Measurements from ENCODE around the gene MBOAT1.
"Not testable (repeated sequence)": the region's sequence is repeated elsewhere in the genome, so short reads cannot be mapped to it uniquely, and the experiment has no call there.

MBOAT1 gene

DNA sequence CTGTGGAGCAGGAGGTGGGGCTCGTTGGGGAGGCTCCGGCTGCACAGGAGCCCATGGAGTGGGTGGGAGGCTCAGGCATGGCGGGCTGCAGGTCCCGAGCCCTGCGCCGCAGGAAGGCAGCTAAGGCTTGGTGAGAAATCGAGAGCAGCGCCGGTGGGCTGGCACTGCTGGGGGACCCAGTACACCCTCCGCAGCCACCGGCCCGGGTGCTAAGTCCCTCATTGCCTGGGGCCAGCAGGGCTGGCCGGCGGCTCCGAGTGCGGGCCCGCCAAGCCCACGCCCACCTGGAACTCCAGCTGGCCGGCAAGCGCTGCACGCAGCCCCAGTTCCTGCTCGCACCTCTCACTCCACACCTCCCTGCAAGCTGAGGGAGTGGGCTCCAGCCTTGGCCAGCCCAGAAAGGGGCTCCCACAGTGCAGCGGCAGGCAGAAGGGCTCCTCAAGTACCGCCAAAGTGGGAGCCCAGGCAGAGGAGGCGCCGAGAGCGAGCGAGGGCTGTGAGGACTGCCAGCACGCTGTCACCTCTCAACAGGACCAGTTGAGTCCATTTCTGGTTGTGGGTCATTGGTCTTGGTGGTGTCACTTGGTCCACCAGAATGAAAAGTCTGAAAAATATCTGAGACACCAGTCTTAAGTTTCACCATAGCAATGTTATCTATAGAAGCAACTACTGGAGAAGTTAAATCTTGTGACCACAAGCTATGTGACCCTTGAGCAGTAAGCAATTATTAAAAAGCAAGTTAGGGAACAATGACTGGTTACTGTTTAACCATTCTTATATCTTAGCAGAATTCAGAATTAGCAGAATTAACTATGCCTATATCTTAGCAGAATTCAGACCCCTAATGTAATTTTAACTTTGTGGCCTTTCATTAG, 32.8 kb upstream of the MBOAT1 start:
- H3K36me3 ChIP-seq (ENCODE audit: insufficient read depth, low read length); H2AFZ ChIP-seq (ENCODE audit: low read length, unreplicated experiment); H3K27me3 ChIP-seq (ENCODE audit: insufficient read depth, low read length); H3K79me2 ChIP-seq (ENCODE audit: control insufficient read depth, insufficient read depth, low read length, unreplicated experiment); H3K4me3 ChIP-seq (ENCODE audit: low read depth, low read length); H3K27ac ChIP-seq (ENCODE audit: low read depth, low read length): not testable (repeated sequence)
- peaks cover 11% of the 10 kb centered on the region for H3K4me1 ChIP-seq (ENCODE audit: control insufficient read depth, insufficient read depth, low read length, unreplicated experiment)

DNA sequence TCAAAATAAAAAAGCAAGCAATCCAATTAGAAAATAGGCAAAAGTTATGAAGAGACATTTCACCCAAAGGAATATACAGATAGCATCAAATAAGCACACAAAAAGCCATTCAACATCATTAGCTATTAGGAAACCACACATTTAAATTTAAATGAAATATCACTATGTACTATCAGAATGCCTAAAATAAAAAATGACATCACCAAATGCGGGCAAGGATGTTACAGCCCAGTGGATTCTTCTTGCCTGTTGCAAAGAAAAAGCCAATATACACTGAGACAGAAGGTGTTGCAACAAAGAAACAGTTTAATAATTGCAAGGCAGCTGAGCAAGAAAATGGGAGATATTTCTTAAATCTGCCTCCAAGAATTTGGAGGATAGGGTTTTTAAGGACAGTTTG, 31.0 kb upstream of the MBOAT1 start:
- Histone ChIP-seq H3K27ac (ENCODE audit: low read depth, low read length) (no peak overlapping the region), H3K27me3 (ENCODE audit: insufficient read depth, low read length) (no peaks in the 10 kb centered on the region), H2AFZ (ENCODE audit: low read length, unreplicated experiment) (no peak overlapping the region), H3K79me2 (ENCODE audit: control insufficient read depth, insufficient read depth, low read length, unreplicated experiment) (no peaks in the 10 kb centered on the region), H3K4me3 (ENCODE audit: low read depth, low read length) (no peak overlapping the region), H3K4me1 (ENCODE audit: control insufficient read depth, insufficient read depth, low read length, unreplicated experiment) (peaks cover 11% of the 10 kb centered on the region), H3K36me3 (ENCODE audit: insufficient read depth, low read length) (no peaks in the 10 kb centered on the region)

DNA sequence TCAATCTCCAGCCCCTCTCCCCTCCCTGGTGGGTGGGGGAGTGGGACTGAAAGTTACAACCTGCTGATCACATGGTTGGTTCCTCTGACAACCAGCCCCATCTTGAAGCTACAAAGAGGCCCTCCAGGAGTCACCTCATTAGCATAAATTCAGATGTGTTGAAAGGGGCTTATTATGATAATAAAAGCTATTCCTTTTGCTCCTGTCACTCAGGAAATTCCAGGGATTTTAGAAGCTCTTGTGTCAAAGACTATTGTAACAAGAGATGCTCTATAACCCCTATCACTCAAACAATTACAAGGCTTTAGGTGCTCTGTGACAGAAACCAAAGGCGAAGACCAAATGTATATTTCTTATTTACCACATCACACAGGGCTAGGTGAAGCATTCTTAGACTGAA, 30.1 kb upstream of the MBOAT1 start:
- H3K27ac ChIP-seq (ENCODE audit: low read depth, low read length): no peak overlapping the region
- no peaks in the 10 kb centered on the region for H3K27me3 ChIP-seq (ENCODE audit: insufficient read depth, low read length)
- H3K79me2 ChIP-seq (ENCODE audit: control insufficient read depth, insufficient read depth, low read length, unreplicated experiment): no peaks in the 10 kb centered on the region
- H3K4me3 ChIP-seq (ENCODE audit: low read depth, low read length): no peak overlapping the region
- peaks cover 11% of the 10 kb centered on the region for H3K4me1 ChIP-seq (ENCODE audit: control insufficient read depth, insufficient read depth, low read length, unreplicated experiment)
- H3K36me3 ChIP-seq (ENCODE audit: insufficient read depth, low read length): no peaks in the 10 kb centered on the region
- H2AFZ ChIP-seq (ENCODE audit: low read length, unreplicated experiment): no peak overlapping the region

DNA sequence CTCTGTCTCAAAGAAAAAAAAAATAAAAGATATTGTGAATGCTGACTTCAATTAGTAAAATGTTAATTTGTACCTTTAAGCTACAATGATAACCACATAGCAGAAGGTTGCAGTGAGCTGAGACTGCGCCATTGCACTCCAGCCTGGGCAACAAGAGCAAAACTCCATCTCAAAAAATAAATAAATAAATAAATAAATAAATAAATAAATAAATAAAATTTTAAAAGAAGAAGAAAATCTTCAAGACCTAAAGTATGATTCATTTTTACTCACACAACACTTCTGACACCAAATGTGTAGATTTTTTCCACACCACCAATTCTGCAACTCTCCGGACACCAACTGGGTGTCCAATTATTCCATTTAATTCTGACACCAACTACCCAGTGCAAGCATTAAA, 28.8 kb upstream of the MBOAT1 start:
- peaks cover 4% of the 10 kb centered on the region; the same call in 1 of the 2 replicates for H3K27me3 ChIP-seq (ENCODE audit: insufficient read depth, low read length)
- H2AFZ ChIP-seq (ENCODE audit: low read length, unreplicated experiment): no peak overlapping the region
- H3K4me1 ChIP-seq (ENCODE audit: control insufficient read depth, insufficient read depth, low read length, unreplicated experiment): peaks cover 1% of the 10 kb centered on the region
- H3K27ac ChIP-seq (ENCODE audit: low read depth, low read length): no peak overlapping the region
- H3K36me3 ChIP-seq (ENCODE audit: insufficient read depth, low read length): no peaks in the 10 kb centered on the region
- H3K79me2 ChIP-seq (ENCODE audit: control insufficient read depth, insufficient read depth, low read length, unreplicated experiment): no peaks in the 10 kb centered on the region
- no peak overlapping the region for H3K4me3 ChIP-seq (ENCODE audit: low read depth, low read length)

DNA sequence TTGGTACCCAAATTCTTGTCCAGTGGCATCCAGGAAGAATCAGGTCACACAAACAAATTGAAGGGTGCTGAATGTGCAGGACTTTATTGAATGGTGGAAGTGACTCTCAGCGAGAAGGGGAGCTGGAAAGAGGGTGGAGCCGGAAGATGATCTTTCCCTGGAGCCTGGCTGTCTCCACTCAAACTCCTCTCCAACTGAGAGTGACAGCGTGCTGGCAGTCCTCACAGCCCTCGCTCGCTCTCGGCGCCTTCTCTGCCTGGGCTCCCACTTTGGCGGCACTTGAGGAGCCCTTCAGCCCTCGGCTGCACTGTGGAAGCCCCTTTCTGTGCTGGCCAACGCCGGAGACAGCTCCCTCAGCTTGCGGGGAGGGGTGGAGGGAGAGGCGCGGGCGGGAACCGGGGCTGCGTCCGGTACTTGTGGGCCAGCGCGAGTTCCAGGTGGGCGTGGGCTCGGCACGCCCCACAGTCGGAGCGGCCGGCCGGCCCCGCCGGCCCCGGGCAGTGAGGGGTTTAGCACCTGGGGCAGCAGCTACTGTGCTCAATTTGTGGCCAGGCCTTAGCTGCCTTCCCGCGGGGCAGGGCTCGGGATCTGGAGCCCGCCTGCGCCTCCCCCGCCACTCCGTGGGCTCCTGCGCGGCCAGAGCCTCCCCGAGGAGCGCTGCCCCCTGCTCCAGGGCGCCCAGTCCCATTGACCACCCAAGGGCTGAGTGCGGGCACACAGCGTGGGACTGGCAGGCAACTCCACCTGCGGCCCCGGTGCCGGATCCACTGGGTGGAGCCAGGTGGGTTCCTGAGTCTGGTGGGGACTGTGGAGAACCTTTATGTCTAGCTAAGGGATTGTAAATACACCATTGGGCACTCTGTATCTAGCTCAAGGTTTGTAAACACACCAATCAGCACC, 26.7 kb upstream of the MBOAT1 start:
- no peak overlapping the region for H3K27ac ChIP-seq (ENCODE audit: low read depth, low read length)
- H3K36me3 ChIP-seq (ENCODE audit: insufficient read depth, low read length): no peaks in the 10 kb centered on the region
- no peaks in the 10 kb centered on the region for H3K79me2 ChIP-seq (ENCODE audit: control insufficient read depth, insufficient read depth, low read length, unreplicated experiment)
- no peak overlapping the region for H2AFZ ChIP-seq (ENCODE audit: low read length, unreplicated experiment)
- H3K4me1 ChIP-seq (ENCODE audit: control insufficient read depth, insufficient read depth, low read length, unreplicated experiment): no peaks in the 10 kb centered on the region
- H3K4me3 ChIP-seq (ENCODE audit: low read depth, low read length): no peak overlapping the region
- peaks cover 13% of the 10 kb centered on the region for H3K27me3 ChIP-seq (ENCODE audit: insufficient read depth, low read length)

DNA sequence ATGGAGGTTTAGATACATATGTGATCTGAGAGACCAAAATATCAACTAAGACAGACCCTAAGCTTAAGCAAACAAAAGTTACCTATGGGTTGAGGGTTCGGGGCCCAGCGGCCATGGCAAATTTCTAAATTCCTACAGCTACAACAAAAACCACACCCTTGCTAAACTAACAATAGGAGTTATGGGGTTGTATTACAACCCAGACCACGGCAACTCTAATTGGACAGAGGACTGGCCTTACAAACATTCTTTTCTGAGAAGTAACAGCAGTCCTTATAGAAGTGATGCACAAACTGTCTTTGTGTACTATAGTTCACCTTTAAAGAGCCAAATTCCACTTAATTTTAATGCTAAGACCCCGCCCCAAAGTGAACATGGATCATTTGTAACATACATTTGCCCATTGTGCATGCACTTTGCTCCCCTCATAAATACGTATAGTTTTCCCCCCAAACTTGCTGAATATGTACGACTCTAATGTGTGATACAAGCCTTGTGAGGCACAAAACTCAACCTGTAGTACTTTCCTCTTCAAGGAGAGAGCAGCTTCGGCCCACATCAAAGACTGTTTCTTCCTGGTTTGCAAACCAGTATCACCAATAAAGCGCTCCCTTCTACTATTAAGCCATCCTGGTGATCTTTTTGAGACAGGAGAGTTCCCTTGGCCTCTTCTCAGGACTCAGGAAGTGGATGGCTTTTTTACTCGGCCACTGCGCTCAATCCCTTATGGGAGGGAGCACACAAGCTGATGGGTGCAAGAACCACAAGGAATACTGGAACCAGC, 25.6 kb upstream of the MBOAT1 start:
- Histone ChIP-seq H3K4me1 (ENCODE audit: control insufficient read depth, insufficient read depth, low read length, unreplicated experiment) (no peaks in the 10 kb centered on the region), H3K27me3 (ENCODE audit: insufficient read depth, low read length) (peaks cover 13% of the 10 kb centered on the region), H2AFZ (ENCODE audit: low read length, unreplicated experiment) (no peak overlapping the region), H3K36me3 (ENCODE audit: insufficient read depth, low read length) (no peaks in the 10 kb centered on the region), H3K79me2 (ENCODE audit: control insufficient read depth, insufficient read depth, low read length, unreplicated experiment) (no peaks in the 10 kb centered on the region), H3K4me3 (ENCODE audit: low read depth, low read length) (no peak overlapping the region), H3K27ac (ENCODE audit: low read depth, low read length) (no peak overlapping the region)

DNA sequence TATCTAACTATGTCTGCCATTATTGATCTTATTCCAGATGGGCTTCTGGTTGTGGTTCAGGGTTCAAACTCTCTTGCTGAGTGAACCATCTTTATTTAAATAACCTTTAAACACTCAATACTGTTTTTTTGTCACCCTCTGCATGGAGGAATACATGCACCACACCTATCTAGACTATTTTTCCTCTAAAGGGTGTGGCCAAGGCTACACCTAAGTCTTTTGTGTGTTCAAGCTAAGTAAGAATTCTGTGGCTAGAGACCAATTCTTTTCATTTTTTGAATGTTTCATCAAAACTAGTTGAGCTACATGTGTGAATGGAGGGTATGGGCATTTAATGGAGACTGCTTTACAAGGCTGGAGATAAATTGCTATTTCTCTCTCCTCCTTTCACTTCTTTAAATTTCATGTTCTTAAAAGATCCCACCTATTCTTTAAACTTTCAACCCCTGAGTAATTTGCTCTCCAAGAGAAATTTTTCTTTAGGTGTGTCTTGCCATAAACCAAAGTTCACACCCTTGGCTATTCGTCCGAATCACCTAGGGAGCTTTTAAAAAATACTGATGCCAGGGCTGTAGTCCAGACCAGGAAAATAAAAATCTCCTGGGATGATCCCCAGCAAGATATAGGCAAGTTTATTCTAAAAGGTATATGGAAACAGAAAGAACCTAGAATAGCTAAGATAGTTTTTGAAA, 24.8 kb upstream of the MBOAT1 start:
- no peaks in the 10 kb centered on the region for H3K79me2 ChIP-seq (ENCODE audit: control insufficient read depth, insufficient read depth, low read length, unreplicated experiment)
- no peaks in the 10 kb centered on the region for H3K36me3 ChIP-seq (ENCODE audit: insufficient read depth, low read length)
- no peaks in the 10 kb centered on the region for H3K4me1 ChIP-seq (ENCODE audit: control insufficient read depth, insufficient read depth, low read length, unreplicated experiment)
- H3K27ac ChIP-seq (ENCODE audit: low read depth, low read length): no peak overlapping the region
- no peak overlapping the region for H2AFZ ChIP-seq (ENCODE audit: low read length, unreplicated experiment)
- H3K4me3 ChIP-seq (ENCODE audit: low read depth, low read length): no peak overlapping the region
- peaks cover 13% of the 10 kb centered on the region for H3K27me3 ChIP-seq (ENCODE audit: insufficient read depth, low read length)

DNA sequence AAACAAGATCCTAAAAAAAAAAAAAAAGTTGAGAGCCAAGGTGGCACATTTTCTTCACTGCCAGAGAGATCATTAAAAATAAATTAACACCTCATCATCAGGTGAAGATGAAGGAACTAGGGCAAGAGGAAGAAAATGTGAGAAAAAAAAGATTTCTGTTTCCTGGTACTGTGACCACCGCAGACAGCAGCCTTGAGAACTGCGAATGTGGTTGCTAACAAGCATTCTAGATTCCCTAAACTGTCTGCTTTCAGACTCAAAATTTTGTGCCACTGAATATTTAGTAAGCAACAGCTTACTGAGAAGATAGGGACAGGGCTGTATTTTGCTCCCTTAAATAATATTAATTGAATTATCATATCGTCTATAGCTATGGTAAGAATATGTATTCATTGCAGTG, 24.1 kb upstream of the MBOAT1 start:
- no peaks in the 10 kb centered on the region for H3K4me1 ChIP-seq (ENCODE audit: control insufficient read depth, insufficient read depth, low read length, unreplicated experiment)
- H3K27ac ChIP-seq (ENCODE audit: low read depth, low read length): no peak overlapping the region
- no peak overlapping the region for H2AFZ ChIP-seq (ENCODE audit: low read length, unreplicated experiment)
- H3K79me2 ChIP-seq (ENCODE audit: control insufficient read depth, insufficient read depth, low read length, unreplicated experiment): no peaks in the 10 kb centered on the region
- H3K27me3 ChIP-seq (ENCODE audit: insufficient read depth, low read length): peaks cover 13% of the 10 kb centered on the region
- no peak overlapping the region for H3K4me3 ChIP-seq (ENCODE audit: low read depth, low read length)
- no peaks in the 10 kb centered on the region for H3K36me3 ChIP-seq (ENCODE audit: insufficient read depth, low read length)

DNA sequence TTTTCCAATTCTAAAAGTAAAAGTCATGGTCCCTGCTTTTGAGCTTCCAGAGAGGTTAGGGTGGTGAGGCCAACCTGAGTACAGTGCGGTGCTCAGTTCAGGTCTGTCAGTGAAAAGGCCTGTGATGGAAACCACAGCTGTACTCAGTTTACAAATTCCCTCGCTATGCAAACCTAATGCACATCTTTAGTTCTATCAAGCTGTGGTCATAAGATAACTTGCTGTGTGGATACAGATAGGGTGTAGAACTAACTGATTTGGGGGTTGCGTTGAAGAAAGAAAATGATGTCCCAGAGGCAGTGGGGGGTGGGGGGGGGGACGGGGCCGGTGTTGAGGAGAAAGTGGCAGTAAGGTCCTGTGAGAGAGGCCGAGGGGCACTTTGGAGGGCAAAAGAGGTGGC, 22.8 kb upstream of the MBOAT1 start:
- Histone ChIP-seq H3K36me3 (ENCODE audit: insufficient read depth, low read length) (no peaks in the 10 kb centered on the region), H2AFZ (ENCODE audit: low read length, unreplicated experiment) (no peak overlapping the region), H3K27me3 (ENCODE audit: insufficient read depth, low read length) (peaks cover 13% of the 10 kb centered on the region), H3K79me2 (ENCODE audit: control insufficient read depth, insufficient read depth, low read length, unreplicated experiment) (no peaks in the 10 kb centered on the region), H3K4me3 (ENCODE audit: low read depth, low read length) (no peak overlapping the region), H3K4me1 (ENCODE audit: control insufficient read depth, insufficient read depth, low read length, unreplicated experiment) (no peaks in the 10 kb centered on the region), H3K27ac (ENCODE audit: low read depth, low read length) (no peak overlapping the region)

DNA sequence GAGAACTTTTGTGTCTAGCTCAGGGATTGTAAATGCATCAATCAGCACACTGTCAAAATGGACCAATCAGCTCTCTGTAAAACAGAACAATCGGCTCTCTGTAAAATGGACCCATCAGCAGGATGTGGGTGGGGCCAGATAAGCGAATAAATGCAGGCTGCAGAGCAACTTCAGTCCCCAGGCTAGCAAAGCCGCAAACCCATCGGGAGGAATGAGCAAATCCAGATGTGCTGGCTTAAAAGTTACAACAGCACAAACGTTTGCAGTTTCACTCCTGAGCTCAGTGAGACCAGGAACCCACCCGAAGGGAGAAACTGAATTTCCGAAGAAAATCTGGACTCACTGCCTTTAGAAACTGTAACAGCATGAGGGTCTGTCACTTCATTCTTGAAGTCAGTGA, 21.9 kb upstream of the MBOAT1 start:
- H3K27ac ChIP-seq (ENCODE audit: low read depth, low read length): no peak overlapping the region
- H3K4me3 ChIP-seq (ENCODE audit: low read depth, low read length): no peak overlapping the region
- no peaks in the 10 kb centered on the region for H3K36me3 ChIP-seq (ENCODE audit: insufficient read depth, low read length)
- no peaks in the 10 kb centered on the region for H3K79me2 ChIP-seq (ENCODE audit: control insufficient read depth, insufficient read depth, low read length, unreplicated experiment)
- peaks cover 13% of the 10 kb centered on the region for H3K27me3 ChIP-seq (ENCODE audit: insufficient read depth, low read length)
- H3K4me1 ChIP-seq (ENCODE audit: control insufficient read depth, insufficient read depth, low read length, unreplicated experiment): no peaks in the 10 kb centered on the region
- no peak overlapping the region for H2AFZ ChIP-seq (ENCODE audit: low read length, unreplicated experiment)
